HG03108 (cell line): ENCODE results near the gene GPR171.
A peak's percentile ranks its signal among the peaks of the same experiment; 100 is the strongest.
"Not testable (repeated sequence)": the region's sequence is repeated elsewhere in the genome, so short reads cannot be mapped to it uniquely, and the experiment has no call there.

Experiments
- ATAC-seq: cut with Tn5 transposase; IDR thresholded peaks from one replicate; pipeline ENCODE4 v1.9.1; 2021; ENCODE audit warnings: moderate library complexity; ENCODE audit not compliant: unreplicated experiment

GPR171 gene

GRCh38 chr3:151182349-151183079 lies 20.5 kb downstream of the GPR171 start:
- no peak for ATAC-seq

GRCh38 chr3:151178208-151178845 lies 24.7 kb downstream of the GPR171 start:
- no peak for ATAC-seq

GRCh38 chr3:151175952-151176351 lies 27.1 kb downstream of the GPR171 start:
- no peak for ATAC-seq

- ATAC-seq, result no peak
These were observed 28.7 kb downstream of the GPR171 start for GRCh38 chr3:151174351-151174750.

GRCh38 chr3:151171145-151171757 lies 31.8 kb downstream of the GPR171 start:
- ATAC-seq, result peak; percentile 63

GRCh38 chr3:151169948-151170679 lies 32.9 kb downstream of the GPR171 start:
- ATAC-seq, result not testable (repeated sequence)

GRCh38 chr3:151169262-151169947 lies 33.6 kb downstream of the GPR171 start:
- no peak for ATAC-seq

GRCh38 chr3:151168269-151169094 lies 34.5 kb downstream of the GPR171 start:
- ATAC-seq, result no peak

- no peak for ATAC-seq
These were observed 36.9 kb downstream of the GPR171 start for GRCh38 chr3:151166161-151166560.

- no peak for ATAC-seq
These were observed 37.8 kb downstream of the GPR171 start for GRCh38 chr3:151165226-151165625.

- ATAC-seq, result no peak
These were observed 43.2 kb downstream of the GPR171 start for GRCh38 chr3:151159806-151160205.

- ATAC-seq, result no peak
These were observed 46.3 kb downstream of the GPR171 start for GRCh38 chr3:151156618-151157216.

GRCh38 chr3:151155409-151156128 lies 47.4 kb downstream of the GPR171 start:
- ATAC-seq, result no peak

GRCh38 chr3:151154566-151154965 lies 48.5 kb downstream of the GPR171 start:
- ATAC-seq, result no peak

GRCh38 chr3:151152455-151153079 lies 50.4 kb downstream of the GPR171 start:
- ATAC-seq, result no peak
